HCT116 (cell line): ENCODE results near the gene ACTN4. TPM values are rescaled to one million over a fixed set of nuclear protein-coding genes. Genes with fewer than 3 reads are reported as not detected.
A peak's percentile ranks its signal among the peaks of the same experiment; 100 is the strongest.

Source experiments
- ATAC-seq: fragments of 200-7000 bp; cut with Tn5 transposase; 2 replicates; pipeline ENCODE4 v1.9.1; 2020; ENCODE audit warnings: mild to moderate bottlenecking, moderate library complexity
- BruUV-seq: library from RNA; stranded (reverse); fragments of 400-500 nt; replicated peaks from 2 replicates; lab custom pipeline; 2021; lab: Mats Ljungman, UMichigan
- CTCF ChIA-PET: fragments of 300-600 bp; sonication (Branson Sonifier 250); formaldehyde crosslinking; loops from one replicate; lab custom pipeline; 2021; ENCODE audit warnings: antibody characterized with exemption; lab: Charles Lee
- POLR2A ChIA-PET: fragments of 300-600, 350-600 bp; sonication (Branson Sonifier 250); formaldehyde crosslinking; loops from one replicate; lab custom pipeline; 2021; ENCODE audit warnings: antibody characterized with exemption; lab: Charles Lee
- RAD21 ChIA-PET, 2 experiments: fragments of 300-600 bp; sonication (Branson Sonifier 250); formaldehyde crosslinking; loops; one replicate each; lab custom pipeline; 2023; ENCODE audit warnings: low total read pairs in 2 of 2; ENCODE audit not compliant: uncharacterized antibody in 2 of 2, unreplicated experiment in 2 of 2, low non-redundant PET in 1 of 2; lab: Charles Lee
- DNase-seq: peaks from one replicate; pipeline ENCODE4 v3.0.0-alpha.2; 2010; ENCODE audit warnings: low read depth, low spot score
- H2AFZ ChIP-seq: fragments of 200-600 bp; shearing (Covaris generic), sonication (generic); 2 replicates; pipeline ENCODE4 v1.6.1; 2017; ENCODE audit warnings: low read depth, mixed run types, mixed read lengths, antibody characterized with exemption, low read length; ENCODE audit not compliant: poor library complexity, severe bottlenecking
- H3K27ac ChIP-seq: 2 replicates; pipeline ENCODE4 v1.5.1; 2012; ENCODE audit warnings: low read depth, low read length
- H3K27me3 ChIP-seq: fragments of 200-600 bp; sonication (generic); 2 replicates; pipeline ENCODE4 v1.6.1; 2016; ENCODE audit warnings: mixed run types, low read length, mixed read lengths; ENCODE audit not compliant: insufficient read depth
- H3K36me3 ChIP-seq, 2 experiments: fragments of 200-500 bp in 1 of 2; fragments of 200-600 bp in 1 of 2; sonication (Bioruptor generic) in 1 of 2; sonication (generic) in 1 of 2; 2 replicates each; pipeline versions ENCODE4 v1.5.1 to v1.6.1; 2014 to 2016; ENCODE audit warnings: low read length in 2 of 2, inconsistent platforms in 1 of 2, mixed read lengths in 1 of 2, mixed run types in 1 of 2; ENCODE audit not compliant: insufficient read depth in 2 of 2, control insufficient read depth in 1 of 2
- H3K4me1 ChIP-seq, 2 experiments: fragments of 200-600 bp in 1 of 2; sonication (generic) in 1 of 2; 2 replicates each; pipeline versions ENCODE4 v1.5.1 to v1.6.1; 2012 to 2017; ENCODE audit warnings: low read length in 2 of 2, inconsistent platforms in 1 of 2, mild to moderate bottlenecking in 1 of 2, mixed read lengths in 1 of 2, mixed run types in 1 of 2, moderate library complexity in 1 of 2; ENCODE audit not compliant: insufficient read depth in 2 of 2, control insufficient read depth in 1 of 2
- H3K4me2 ChIP-seq: fragments of 200-600 bp; sonication (generic); 2 replicates; pipeline ENCODE4 v1.6.1; 2017; ENCODE audit warnings: mixed run types, low read length, mixed read lengths
- H3K4me3 ChIP-seq, 2 experiments: fragments of 200-600 bp in 1 of 2; sonication (generic) in 1 of 2; replicated peaks in 1 of 2; 2 replicates each; pipeline ENCODE4 v1.5.1; 2011 to 2016; ENCODE audit warnings: low read length in 2 of 2, control low read depth in 1 of 2, low read depth in 1 of 2, mild to moderate bottlenecking in 1 of 2, mixed read lengths in 1 of 2, mixed run types in 1 of 2
- H3K79me2 ChIP-seq: fragments of 200-600 bp; sonication (generic); 2 replicates; pipeline ENCODE4 v1.6.1; 2017; ENCODE audit warnings: mild to moderate bottlenecking, mixed run types, low read length, moderate library complexity, mixed read lengths; ENCODE audit not compliant: insufficient read depth
- H3K9ac ChIP-seq: fragments of 200-600 bp; sonication (generic); 2 replicates; pipeline ENCODE4 v1.6.1; 2016; ENCODE audit warnings: low read length, mixed read lengths
- H3K9me2 ChIP-seq: fragments of 200-600 bp; sonication (generic), shearing (Covaris generic); 2 replicates; pipeline ENCODE4 v1.6.1; 2017; ENCODE audit warnings: mixed run types, mild to moderate bottlenecking, moderate library complexity; ENCODE audit not compliant: insufficient read depth
- H3K9me3 ChIP-seq, 2 experiments: fragments of 200-500 bp in 1 of 2; fragments of 200-600 bp in 1 of 2; sonication (Bioruptor generic) in 1 of 2; sonication (generic) in 1 of 2; 2 replicates each; pipeline ENCODE4 v1.6.1; 2014 to 2017; ENCODE audit warnings: low read length in 2 of 2, mixed read lengths in 2 of 2, inconsistent platforms in 1 of 2, low read depth in 1 of 2, mild to moderate bottlenecking in 1 of 2, mixed run types in 1 of 2, moderate library complexity in 1 of 2; ENCODE audit not compliant: control insufficient read depth in 1 of 2, insufficient read depth in 1 of 2
- H4K20me1 ChIP-seq: fragments of 200-600 bp; sonication (generic), shearing (Covaris generic); 2 replicates; pipeline ENCODE4 v1.6.1; 2017; ENCODE audit warnings: mixed run types, mild to moderate bottlenecking, moderate library complexity; ENCODE audit not compliant: insufficient read depth
- CBX3 ChIP-seq: IDR thresholded peaks from 2 replicates; pipeline ENCODE4 v1.6.1; 2012; ENCODE audit warnings: low read depth
- CEBPB ChIP-seq: IDR thresholded peaks from 2 replicates; pipeline ENCODE4 v1.6.1; 2012; ENCODE audit warnings: low read depth
- EZH2 ChIP-seq: fragments of 200-600 bp; sonication (generic); IDR thresholded peaks from 2 replicates; pipeline ENCODE4 v1.6.1; 2017; ENCODE audit warnings: antibody characterized with exemption, mixed run types
- EZH2phosphoT487 ChIP-seq: fragments of 200-600 bp; IDR thresholded peaks from 2 replicates; pipeline ENCODE4 v1.6.1; 2018; ENCODE audit warnings: antibody characterized with exemption, borderline replicate concordance
- FOSL1 ChIP-seq: IDR thresholded peaks from 2 replicates; pipeline ENCODE4 v1.6.1; 2012; ENCODE audit warnings: low read depth
- JUND ChIP-seq: IDR thresholded peaks from 2 replicates; pipeline ENCODE4 v1.6.1; 2012
- SIN3A ChIP-seq: IDR thresholded peaks from 2 replicates; pipeline ENCODE4 v1.6.1; 2012; ENCODE audit warnings: low read depth
- intact Hi-C: fragments of 100-400 bp; cut with micrococcal nuclease; formaldehyde crosslinking; loops from 2 replicates; pipeline ENCODE4 v1.10.0; 2022
- total RNA-seq: library from RNA; stranded (reverse); gene quantifications from one replicate; pipeline ENCODE4 v1.2.1, GENCODE V29; 2021; ENCODE audit not compliant: unreplicated experiment
- TF ChIP-seq, protein P1 (sequence below): IDR thresholded peaks from 2 replicates; pipeline ENCODE4 v1.6.1; 2012
- TF ChIP-seq, protein P2 (sequence below): IDR thresholded peaks from 2 replicates; pipeline ENCODE4 v1.6.1; 2012; ENCODE audit warnings: low read depth
- TF ChIP-seq, protein P3 (sequence below): IDR thresholded peaks from 2 replicates; pipeline ENCODE4 v1.6.1; 2011; ENCODE audit warnings: mild to moderate bottlenecking, low read length, moderate library complexity; ENCODE audit not compliant: insufficient replicate concordance; ENCODE audit errors: extremely low read depth

ACTN4 gene
- total RNA-seq, 1 experiment from 2014 or later, result 651 TPM

DNA sequence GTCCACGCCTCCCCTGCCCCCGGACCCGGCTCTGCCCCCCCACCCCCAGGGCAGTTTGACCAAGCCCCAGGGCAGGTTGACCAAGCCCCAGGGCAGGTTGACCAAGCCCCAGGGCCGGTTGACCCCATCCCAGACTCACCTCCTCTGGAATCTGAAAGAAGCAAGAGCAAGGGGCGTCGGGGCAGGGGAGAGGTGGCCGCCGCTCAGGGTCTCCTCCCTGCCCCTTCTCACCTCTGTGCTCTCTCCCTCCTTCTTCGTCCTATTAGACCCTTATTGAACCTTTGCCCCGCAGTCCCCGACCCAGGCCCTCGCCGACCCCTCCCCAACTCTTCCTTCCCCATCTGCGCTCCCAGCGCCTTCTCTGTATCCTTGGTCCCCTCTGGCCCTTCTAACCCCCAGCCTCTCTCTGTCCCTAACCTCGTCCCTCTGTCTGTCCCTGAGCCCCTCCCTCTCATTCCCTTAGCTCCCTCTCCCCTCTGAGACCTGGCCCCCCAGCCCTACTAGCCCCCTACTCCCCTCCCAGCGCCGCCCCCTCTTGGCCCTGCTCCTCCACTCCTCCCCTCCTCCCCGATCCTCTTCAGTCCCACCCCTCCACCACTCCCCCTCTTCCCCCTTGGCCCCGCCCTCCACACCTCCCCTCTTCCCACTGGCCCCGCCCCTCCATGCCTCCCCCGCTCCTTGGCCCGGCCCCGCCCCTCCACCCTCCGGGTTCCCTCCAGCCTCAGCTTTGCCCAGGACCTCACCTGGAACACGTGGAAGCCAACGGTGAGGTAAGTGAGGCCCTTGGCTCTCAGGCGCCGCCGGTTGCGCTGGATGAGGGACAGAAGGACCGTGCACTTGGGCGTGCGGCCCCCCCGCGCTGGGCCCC lies 89.2 kb downstream of the ACTN4 start:
- ChIA-PET POLR2A (no interaction called here), CTCF (no interaction called here), RAD21 (interaction anchor here (0.6 kb wide), 2 partner anchors 8 to 194 kb away, joined by 3 read pairs; partner anchors contain the start of genes MRPS12 (in 1 of the 2) and SARS2 (in 1 of the 2))
- intact Hi-C loops, result loop anchor here (5.0 kb wide), 1 partner anchor 96 kb away; the partner anchor contains the start of gene ECH1
- H3K4me1 ChIP-seq, result peaks cover 13 to 49% of the 10 kb centered on the region in 2 experiments; a peak in 3 of 4 replicates
- H3K36me3 ChIP-seq, result peaks cover under 1 to 2% of the 10 kb centered on the region in 2 experiments; a peak in 1 of 4 replicates
- no TSS peak for BruUV-seq
- H3K4me2 ChIP-seq, result peak overlapping the region; percentile 68
- no peak overlapping the region for H2AFZ ChIP-seq
- DNase-seq (peak; percentile 48), ATAC-seq (peak; percentile 41)
- H3K27me3 ChIP-seq, result no peaks in the 10 kb centered on the region
- no peaks in the 10 kb centered on the region for H3K79me2 ChIP-seq
- no peaks in the 10 kb centered on the region for H3K9me3 ChIP-seq
- H3K4me3 ChIP-seq, result peak overlapping the region; percentile 32 to 50
- no peak overlapping the region; the same call in 1 of the 2 replicates for H3K27ac ChIP-seq
- peak overlapping the region; percentile 47 for H3K9ac ChIP-seq
- 0 out of 2 replicates have a peak, but pooled peaks cover 2% of the 10 kb centered on the region for H4K20me1 ChIP-seq
- H3K9me2 ChIP-seq, result no peaks in the 10 kb centered on the region
- TF ChIP-seq CBX3 (no peak), SIN3A (no peak)
- TF ChIP-seq, protein P1, sequence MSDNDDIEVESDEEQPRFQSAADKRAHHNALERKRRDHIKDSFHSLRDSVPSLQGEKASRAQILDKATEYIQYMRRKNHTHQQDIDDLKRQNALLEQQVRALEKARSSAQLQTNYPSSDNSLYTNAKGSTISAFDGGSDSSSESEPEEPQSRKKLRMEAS, result peak; percentile 63
- TF ChIP-seq, all 23 proteins: peak for 1

DNA sequence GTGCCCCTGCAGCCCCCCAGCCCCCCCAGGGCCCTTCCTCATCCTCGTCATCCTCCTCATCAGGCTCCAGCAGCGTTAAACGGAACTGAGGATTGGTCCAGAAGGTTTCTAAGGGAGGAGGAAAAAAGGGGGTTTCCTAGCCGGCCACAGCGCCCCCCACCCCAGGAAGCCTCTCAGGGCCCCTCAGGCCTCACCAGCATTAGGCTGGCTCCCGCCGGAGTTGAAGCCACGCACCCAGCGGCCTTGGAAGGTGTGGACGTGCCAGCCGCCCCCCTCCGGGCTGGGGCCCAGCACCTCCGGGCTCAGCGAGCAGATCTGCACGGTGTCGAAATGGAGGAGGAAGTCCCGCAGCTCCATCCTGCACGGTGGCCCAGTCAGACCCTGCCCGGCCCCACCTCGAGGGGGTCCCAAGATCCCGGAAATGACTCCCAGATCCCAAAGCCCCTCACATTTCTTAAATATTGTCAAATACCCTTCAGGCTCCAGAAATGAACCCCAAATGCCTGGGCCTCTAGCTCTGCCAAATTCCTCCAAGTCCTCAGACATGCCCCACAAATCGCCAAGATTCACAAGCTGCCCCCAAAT lies 89.9 kb downstream of the ACTN4 start:
- intact Hi-C loops, result loop anchor here (5.0 kb wide), 1 partner anchor 95 kb away; the partner anchor contains the start of gene ECH1
- no TSS peak for BruUV-seq
- Histone ChIP-seq H3K4me2 (peak overlapping the region; percentile 68), H3K79me2 (no peaks in the 10 kb centered on the region), H3K36me3 (no peaks in the 10 kb centered on the region), H3K9me2 (no peaks in the 10 kb centered on the region), H3K27ac (no peak overlapping the region), H3K9me3 (no peaks in the 10 kb centered on the region), H2AFZ (no peak overlapping the region), H3K4me3 (no peak overlapping the region), H4K20me1 (no peaks in the 10 kb centered on the region), H3K4me1 (peaks cover 10 to 43% of the 10 kb centered on the region in 2 experiments; a peak in 3 of 4 replicates), H3K9ac (peak overlapping the region; percentile 12; the same call in 1 of the 2 replicates), H3K27me3 (no peaks in the 10 kb centered on the region)
- ChIA-PET CTCF (no interaction called here), POLR2A (no interaction called here), RAD21 (interaction anchor here (0.6 to 0.7 kb wide), 3 partner anchors 7 to 193 kb away, joined by 3 read pairs; partner anchors contain the start of genes MRPS12 (in 1 of the 2) and SARS2 (in 1 of the 2))
- no peak for DNase-seq
- no peak for ATAC-seq
- TF ChIP-seq FOSL1, result no peak
- TF ChIP-seq, protein P2, sequence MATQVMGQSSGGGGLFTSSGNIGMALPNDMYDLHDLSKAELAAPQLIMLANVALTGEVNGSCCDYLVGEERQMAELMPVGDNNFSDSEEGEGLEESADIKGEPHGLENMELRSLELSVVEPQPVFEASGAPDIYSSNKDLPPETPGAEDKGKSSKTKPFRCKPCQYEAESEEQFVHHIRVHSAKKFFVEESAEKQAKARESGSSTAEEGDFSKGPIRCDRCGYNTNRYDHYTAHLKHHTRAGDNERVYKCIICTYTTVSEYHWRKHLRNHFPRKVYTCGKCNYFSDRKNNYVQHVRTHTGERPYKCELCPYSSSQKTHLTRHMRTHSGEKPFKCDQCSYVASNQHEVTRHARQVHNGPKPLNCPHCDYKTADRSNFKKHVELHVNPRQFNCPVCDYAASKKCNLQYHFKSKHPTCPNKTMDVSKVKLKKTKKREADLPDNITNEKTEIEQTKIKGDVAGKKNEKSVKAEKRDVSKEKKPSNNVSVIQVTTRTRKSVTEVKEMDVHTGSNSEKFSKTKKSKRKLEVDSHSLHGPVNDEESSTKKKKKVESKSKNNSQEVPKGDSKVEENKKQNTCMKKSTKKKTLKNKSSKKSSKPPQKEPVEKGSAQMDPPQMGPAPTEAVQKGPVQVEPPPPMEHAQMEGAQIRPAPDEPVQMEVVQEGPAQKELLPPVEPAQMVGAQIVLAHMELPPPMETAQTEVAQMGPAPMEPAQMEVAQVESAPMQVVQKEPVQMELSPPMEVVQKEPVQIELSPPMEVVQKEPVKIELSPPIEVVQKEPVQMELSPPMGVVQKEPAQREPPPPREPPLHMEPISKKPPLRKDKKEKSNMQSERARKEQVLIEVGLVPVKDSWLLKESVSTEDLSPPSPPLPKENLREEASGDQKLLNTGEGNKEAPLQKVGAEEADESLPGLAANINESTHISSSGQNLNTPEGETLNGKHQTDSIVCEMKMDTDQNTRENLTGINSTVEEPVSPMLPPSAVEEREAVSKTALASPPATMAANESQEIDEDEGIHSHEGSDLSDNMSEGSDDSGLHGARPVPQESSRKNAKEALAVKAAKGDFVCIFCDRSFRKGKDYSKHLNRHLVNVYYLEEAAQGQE, result no peak
- TF ChIP-seq, protein P3, sequence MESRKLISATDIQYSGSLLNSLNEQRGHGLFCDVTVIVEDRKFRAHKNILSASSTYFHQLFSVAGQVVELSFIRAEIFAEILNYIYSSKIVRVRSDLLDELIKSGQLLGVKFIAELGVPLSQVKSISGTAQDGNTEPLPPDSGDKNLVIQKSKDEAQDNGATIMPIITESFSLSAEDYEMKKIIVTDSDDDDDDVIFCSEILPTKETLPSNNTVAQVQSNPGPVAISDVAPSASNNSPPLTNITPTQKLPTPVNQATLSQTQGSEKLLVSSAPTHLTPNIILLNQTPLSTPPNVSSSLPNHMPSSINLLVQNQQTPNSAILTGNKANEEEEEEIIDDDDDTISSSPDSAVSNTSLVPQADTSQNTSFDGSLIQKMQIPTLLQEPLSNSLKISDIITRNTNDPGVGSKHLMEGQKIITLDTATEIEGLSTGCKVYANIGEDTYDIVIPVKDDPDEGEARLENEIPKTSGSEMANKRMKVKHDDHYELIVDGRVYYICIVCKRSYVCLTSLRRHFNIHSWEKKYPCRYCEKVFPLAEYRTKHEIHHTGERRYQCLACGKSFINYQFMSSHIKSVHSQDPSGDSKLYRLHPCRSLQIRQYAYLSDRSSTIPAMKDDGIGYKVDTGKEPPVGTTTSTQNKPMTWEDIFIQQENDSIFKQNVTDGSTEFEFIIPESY, result no peak
- TF ChIP-seq JUND, result no peak
- no peak for TF ChIP-seq EZH2phosphoT487
- TF ChIP-seq, protein P1, result no peak
- no peak for TF ChIP-seq SIN3A
- no peak for TF ChIP-seq EZH2
- TF ChIP-seq CEBPB, result no peak
